Head of caudate nucleus (tissue), 42 donors: ENCODE results near the gene ZC2HC1C.

Source experiments
- DNase-seq, 42 donors: peaks; one replicate each; pipeline versions ENCODE4 v3.0.0 to v3.0.0-alpha.2; 2020 to 2021; ENCODE audit warnings: mixed read lengths in 7 of 42
- intact Hi-C: fragments of 100-400 bp; cut with DNase I; formaldehyde crosslinking; loops from one replicate; pipeline ENCODE4 v1.15.0; 2022

ZC2HC1C gene

GRCh38 chr14:75084513-75084912 is 15.1 kb downstream of the ZC2HC1C start:
- peak in 11 of 42 donors; percentile 13 to 64 (median 30) for DNase-seq
- intact Hi-C loops, result loop anchor here (5.0 kb wide), 1 partner anchor 137 kb away; no protein-coding TSS in a partner anchor

- DNase-seq, result no peak
- intact Hi-C loops, result no loop called here
These were observed 18.7 kb downstream of the ZC2HC1C start for GRCh38 chr14:75088153-75088552.

GRCh38 chr14:75088566-75089373 is 19.3 kb downstream of the ZC2HC1C start:
- intact Hi-C loops, result no loop called here
- DNase-seq, result peak in 27 of 42 donors; percentile 19 to 85 (median 59)

GRCh38 chr14:75090353-75090752 is 20.9 kb downstream of the ZC2HC1C start:
- intact Hi-C loops, result no loop called here

GRCh38 chr14:75091251-75091650 is 21.8 kb downstream of the ZC2HC1C start:
- DNase-seq, result peak in 7 of 42 donors; percentile 11 to 44 (median 23)
- intact Hi-C loops, result no loop called here

More at GRCh38 chr14:75090353-75090752, 20.9 kb downstream of the ZC2HC1C start:
- no peak for DNase-seq

GRCh38 chr14:75092698-75093097 is 23.3 kb downstream of the ZC2HC1C start:
- intact Hi-C loops, result no loop called here
- no peak for DNase-seq

GRCh38 chr14:75094896-75095295 is 25.5 kb downstream of the ZC2HC1C start:
- intact Hi-C loops, result no loop called here

GRCh38 chr14:75095690-75096089 is 26.2 kb downstream of the ZC2HC1C start:
- no peak for DNase-seq
- intact Hi-C loops, result no loop called here

More at GRCh38 chr14:75094896-75095295, 25.5 kb downstream of the ZC2HC1C start:
- no peak for DNase-seq

- DNase-seq, result no peak
- intact Hi-C loops, result no loop called here
These were observed 27.5 kb downstream of the ZC2HC1C start for GRCh38 chr14:75096959-75097358.

GRCh38 chr14:75098212-75098611 is 28.8 kb downstream of the ZC2HC1C start:
- DNase-seq, result no peak
- intact Hi-C loops, result no loop called here

GRCh38 chr14:75098682-75099081 is 29.2 kb downstream of the ZC2HC1C start:
- intact Hi-C loops, result no loop called here
- no peak for DNase-seq

- no peak for DNase-seq
- intact Hi-C loops, result no loop called here
These were observed 32.0 kb downstream of the ZC2HC1C start for GRCh38 chr14:75101491-75101890.

GRCh38 chr14:75107186-75107585 is 37.7 kb downstream of the ZC2HC1C start:
- intact Hi-C loops, result no loop called here
- DNase-seq, result no peak

GRCh38 chr14:75109877-75110276 is 40.4 kb downstream of the ZC2HC1C start:
- intact Hi-C loops, result no loop called here
- no peak for DNase-seq

- intact Hi-C loops, result no loop called here
- DNase-seq, result no peak
These were observed 44.6 kb downstream of the ZC2HC1C start for GRCh38 chr14:75113932-75114539.

GRCh38 chr14:75119056-75119455 is 49.6 kb downstream of the ZC2HC1C start:
- intact Hi-C loops, result no loop called here
- no peak for DNase-seq

- DNase-seq, result no peak
- intact Hi-C loops, result loop anchor here (10.0 kb wide), 1 partner anchor 364 kb away; no protein-coding TSS in a partner anchor
These were observed 51.3 kb downstream of the ZC2HC1C start for GRCh38 chr14:75120541-75121291.

- intact Hi-C loops, result loop anchor here (10.0 kb wide), 1 partner anchor 363 kb away; no protein-coding TSS in a partner anchor
- DNase-seq, result no peak
These were observed 52.1 kb downstream of the ZC2HC1C start for GRCh38 chr14:75121552-75121951.

- intact Hi-C loops, result loop anchor here (10.0 kb wide), 1 partner anchor 361 kb away; no protein-coding TSS in a partner anchor
- DNase-seq, result peak in 11 of 42 donors; percentile 14 to 61 (median 31)
These were observed 54.5 kb downstream of the ZC2HC1C start for GRCh38 chr14:75123991-75124390.
